Frontal cortex (tissue), 4 donors: ENCODE data around the gene LRBA. TPM values are rescaled to one million over a fixed set of nuclear protein-coding genes. Genes with fewer than 3 reads are reported as not detected.
"Not testable (repeated sequence)": the region's sequence is repeated elsewhere in the genome, so short reads cannot be mapped to it uniquely, and the experiment has no call there.

Source experiments
- DNase-seq, 2 donors: peaks; one replicate each; pipeline ENCODE4 v3.0.0; 2012; ENCODE audit warnings: low spot score in 2 of 2
- FAIRE-seq: peaks from 2 replicates; lab custom pipeline; 2012; peaks lifted over from hg19 to GRCh38; lab: Jason Lieb, UNC
- total RNA-seq: library from RNA; depleted of rRNA; stranded (reverse); fragments of >200 nt; gene quantifications from one replicate; pipeline ENCODE4 v1.2.3, GENCODE V29; 2014
- donor health status: control.
- donor health status: control.
- donor health status: control.

LRBA gene
- total RNA-seq, 1 donor from 2014 or later = 23.2 TPM

- DNase-seq (no peak), FAIRE-seq (no peak)
These were observed 591.6 kb downstream of the LRBA start for GRCh38 chr4:150423503-150423902.

GRCh38 chr4:150423074-150423473, 592.0 kb downstream of the LRBA start:
- FAIRE-seq (no peak), DNase-seq (no peak)

DNA sequence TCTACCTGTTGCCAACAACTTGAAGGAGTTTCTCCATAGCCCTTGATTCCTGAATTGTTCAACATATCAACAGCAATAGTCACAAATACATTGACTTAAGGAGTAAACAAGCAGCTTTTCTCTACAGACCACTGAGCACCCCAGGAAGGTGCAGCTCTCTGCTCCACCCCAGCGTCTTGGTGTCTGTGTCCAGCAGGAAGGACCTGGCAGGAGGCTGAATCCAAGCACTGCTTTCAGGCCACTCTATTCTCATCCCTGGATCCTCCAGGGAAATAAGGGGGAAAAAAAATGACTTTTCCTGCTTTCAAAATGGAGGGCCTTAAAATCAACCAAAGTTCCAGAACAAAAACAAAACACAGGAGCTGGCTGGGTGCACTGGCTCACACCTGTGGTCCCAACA, 593.5 kb downstream of the LRBA start:
- FAIRE-seq (no peak), DNase-seq (no peak)

- no peak for FAIRE-seq
- no peak for DNase-seq
These were observed 595.1 kb downstream of the LRBA start for GRCh38 chr4:150419939-150420338.

DNA sequence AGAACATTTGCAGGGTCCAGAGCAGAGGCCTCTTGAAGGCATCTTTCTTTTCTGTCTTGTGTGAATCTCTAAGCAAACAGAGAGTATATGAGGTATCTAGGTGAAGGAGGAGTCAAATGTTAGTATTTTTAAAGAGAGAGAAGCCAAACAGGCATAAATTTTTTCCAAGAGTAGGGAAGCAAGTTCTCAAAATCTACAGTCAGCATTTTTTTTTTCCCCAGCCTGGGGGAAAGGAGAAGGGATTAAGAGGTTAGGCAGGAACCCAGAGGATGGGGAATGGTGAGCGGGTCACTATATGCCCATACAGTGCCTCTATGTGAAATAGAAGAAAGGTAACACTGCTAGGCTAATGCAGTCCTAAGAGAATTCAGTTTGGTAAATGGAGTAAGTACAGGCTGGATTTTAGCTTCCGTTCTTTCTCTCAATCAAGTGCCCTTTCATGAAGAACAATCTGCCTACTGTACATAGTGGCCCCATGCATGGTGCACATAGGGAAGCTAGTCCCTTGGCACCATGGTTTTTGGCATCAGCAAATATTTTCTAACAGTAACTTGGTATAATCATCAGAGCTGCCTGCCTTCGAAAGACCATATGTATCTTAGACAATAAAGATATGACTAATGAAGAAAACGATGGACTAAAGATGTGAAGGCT, 596.2 kb downstream of the LRBA start:
- DNase-seq = no peak
- FAIRE-seq = no peak

- FAIRE-seq = no peak
- DNase-seq = no peak
These were observed 599.9 kb downstream of the LRBA start for GRCh38 chr4:150415213-150415612.

DNA sequence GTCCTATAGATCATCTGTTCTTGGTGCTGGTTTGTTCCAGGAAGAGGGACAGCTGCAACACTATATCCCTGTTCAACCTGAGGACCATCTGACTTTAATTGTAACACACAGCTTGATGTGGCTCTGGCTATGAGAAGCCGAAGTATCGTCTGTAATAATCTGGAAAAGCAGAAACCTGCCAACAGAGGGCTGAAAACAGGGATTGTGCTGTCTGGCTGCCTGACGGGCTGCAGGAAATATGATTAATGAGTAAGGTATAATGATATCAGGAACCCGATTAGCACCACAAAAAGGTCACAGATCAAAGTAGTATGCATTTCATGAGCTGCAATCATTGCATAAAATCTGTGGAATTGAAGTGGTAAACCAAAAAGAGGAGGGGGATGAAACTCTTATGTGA, 603.6 kb downstream of the LRBA start:
- DNase-seq (no peak), FAIRE-seq (no peak)

DNA sequence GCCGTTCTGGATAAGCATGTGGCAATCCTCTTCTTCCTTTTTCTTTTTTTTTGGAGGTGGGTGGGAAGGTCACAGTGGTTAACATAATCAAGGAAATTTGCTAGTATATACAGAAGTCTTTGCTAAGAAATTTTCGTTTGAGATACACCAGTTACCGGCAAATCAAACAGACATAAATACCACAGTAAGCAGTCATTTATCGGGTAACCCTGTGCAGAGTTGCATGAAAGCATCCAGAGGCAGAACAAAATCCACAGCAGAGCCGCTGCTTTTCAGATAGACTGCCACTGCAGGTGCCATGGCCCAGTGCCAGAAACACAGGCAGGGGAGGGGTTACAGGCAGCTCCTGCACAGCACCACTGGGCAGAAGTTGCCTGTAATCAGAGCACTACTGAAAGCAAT, 612.2 kb downstream of the LRBA start:
- no peak for FAIRE-seq
- peak in 1 of 2 donors; percentile 1 for DNase-seq

DNA sequence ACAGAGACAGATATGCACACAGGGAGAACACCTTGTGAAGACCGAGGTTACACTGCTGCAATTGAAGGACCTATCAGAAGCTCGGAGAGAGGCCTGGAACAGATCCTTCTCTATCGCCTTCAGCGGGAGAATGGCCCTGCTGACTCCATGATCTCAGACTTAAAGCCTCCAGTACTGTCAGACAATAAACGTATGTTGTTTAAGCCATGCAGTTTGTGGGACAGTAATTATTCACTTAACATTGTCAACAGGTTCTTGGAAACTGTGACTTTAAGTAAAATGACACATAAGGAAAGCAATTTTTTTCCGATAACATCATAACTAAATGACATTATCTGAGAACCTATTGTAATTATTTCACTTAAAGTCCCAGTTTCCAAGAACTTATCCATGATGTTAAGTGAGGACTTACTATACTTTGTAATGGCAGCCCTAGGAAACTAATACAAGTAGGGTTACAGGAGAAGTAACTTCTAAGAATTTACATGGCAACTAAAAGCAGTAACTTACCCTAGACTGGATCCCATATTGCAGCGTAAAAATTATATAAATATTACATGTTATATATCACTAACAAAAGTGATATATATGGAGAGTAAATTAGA, 613.9 kb downstream of the LRBA start:
- FAIRE-seq (no peak), DNase-seq (no peak)

- no peak for FAIRE-seq
- no peak for DNase-seq
These were observed 619.2 kb downstream of the LRBA start for GRCh38 chr4:150395872-150396271.

DNA sequence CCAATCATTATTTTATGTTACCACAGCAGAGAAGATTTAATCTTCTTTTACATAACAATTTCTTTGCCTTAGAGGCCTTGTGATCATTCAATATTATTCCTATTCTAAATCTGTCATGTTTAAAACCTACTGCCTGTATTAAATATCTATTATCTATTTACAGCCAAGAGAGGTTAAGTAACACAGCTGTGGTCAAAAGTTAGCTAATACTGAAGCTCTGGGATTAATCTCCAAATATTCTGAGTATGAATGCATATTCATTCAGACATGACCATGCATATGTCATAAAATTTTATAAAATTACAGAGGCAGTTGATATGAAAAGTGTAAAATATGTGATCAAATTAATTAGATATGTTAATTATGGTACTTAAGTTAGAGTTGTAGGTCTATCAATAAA, 621.0 kb downstream of the LRBA start:
- DNase-seq (no peak), FAIRE-seq (no peak)

DNA sequence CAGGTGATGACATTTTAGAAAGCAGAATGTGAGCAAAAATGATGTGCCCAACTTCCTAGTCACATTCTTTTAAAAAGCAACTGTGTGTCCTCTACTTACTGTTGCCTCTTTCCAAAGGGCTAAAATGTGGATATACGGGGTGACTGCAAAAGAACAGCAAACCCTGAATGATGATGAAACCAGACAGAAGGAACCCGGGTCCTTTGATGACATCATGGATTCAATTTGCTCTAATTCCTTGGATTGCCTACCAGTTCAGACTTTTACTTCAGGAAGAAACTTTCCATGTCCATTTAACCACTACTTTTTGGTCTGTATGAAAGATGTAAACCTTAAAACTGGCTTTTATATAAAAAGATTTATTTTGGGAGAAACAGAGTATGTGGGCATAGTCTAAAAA, 624.0 kb downstream of the LRBA start:
- no peak for FAIRE-seq
- DNase-seq = no peak

GRCh38 chr4:150390531-150390910, 624.6 kb downstream of the LRBA start:
- FAIRE-seq (no peak), DNase-seq (no peak)

- no peak for FAIRE-seq
- DNase-seq = no peak
These were observed 625.1 kb downstream of the LRBA start for GRCh38 chr4:150389896-150390530.

DNA sequence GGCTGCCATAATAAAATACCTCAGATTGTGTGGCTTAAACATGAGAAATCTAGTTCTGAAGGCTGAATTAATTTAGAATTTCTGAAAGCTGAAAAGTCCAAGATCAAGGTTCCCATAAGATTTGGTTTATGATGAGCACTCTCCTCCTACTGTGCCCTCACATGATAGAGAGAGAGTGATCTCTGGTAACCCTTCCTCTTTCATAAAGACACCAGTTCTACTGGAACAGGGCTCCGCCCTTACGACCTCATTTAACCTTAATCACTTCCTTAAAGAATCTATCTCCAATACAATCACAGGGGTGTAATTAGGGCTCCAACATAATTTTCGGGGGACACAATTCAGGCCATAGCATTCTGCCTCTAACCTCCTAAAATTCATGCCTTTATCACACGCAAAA, 627.1 kb downstream of the LRBA start:
- FAIRE-seq (no peak), DNase-seq (no peak)

DNA sequence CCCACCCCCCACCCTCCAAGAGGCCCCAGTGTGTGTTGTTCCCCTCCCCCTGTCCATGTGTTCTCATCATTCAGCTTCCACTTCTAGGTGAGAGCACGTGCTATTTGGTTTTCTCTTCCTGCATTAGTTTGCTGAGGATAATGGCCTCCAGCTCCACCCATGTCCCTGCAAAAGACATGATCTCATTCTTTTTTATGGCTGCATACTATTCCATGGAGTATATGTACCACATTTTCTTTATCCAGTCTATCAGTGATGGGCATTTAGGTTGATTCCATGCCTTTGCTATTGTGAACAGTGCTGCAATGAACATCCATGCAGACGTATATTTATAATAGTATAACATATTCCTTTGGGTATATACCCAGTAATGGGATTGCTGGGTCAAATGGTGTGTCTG, 628.7 kb downstream of the LRBA start:
- not testable (repeated sequence) for DNase-seq, FAIRE-seq

- FAIRE-seq = no peak
- no peak for DNase-seq
These were observed 629.5 kb downstream of the LRBA start for GRCh38 chr4:150385606-150386005.

DNA sequence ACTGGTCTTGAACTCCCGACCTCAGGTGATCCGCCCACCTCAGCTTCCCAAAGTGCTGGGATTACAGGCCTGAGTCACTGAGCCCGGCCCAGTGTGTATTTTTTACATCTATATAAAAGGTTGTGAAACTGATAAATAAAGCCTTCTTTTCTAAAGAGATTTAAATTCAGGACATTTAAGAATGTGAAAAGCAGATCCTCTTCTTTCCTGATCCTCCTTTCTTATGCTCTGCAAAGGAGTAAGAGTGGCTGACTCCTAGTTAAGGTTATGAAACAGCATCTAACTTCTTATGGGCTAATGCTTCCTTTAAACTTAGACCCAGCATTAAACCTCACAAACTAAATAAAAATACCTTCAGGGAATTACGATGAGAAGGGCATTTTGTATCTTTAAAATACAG, 630.8 kb downstream of the LRBA start:
- DNase-seq = no peak

GRCh38 chr4:150382028-150382427, 633.1 kb downstream of the LRBA start:
- FAIRE-seq (no peak), DNase-seq (no peak)

More for the DNA sequence above, 630.8 kb downstream of the LRBA start:
- no peak for FAIRE-seq

DNA sequence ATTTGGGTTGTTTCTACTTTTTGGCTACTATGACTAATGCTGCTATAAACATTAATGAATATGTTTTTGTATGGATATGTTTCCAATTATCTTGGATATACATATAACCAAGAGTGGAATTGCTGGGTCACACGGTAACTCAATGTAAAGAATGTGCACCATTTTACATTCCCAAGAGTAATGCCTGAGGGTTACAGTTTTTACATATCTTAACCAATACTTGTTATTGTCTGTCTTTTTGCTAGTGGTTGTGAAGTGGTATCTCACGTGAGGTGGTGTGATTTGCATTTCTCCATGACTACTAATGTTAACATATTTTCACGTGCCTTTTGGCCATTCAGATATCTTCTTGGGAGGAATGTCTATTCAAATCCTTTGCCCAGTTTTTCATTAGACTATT, 633.5 kb downstream of the LRBA start:
- DNase-seq = no peak

GRCh38 chr4:150381036-150381435, 634.0 kb downstream of the LRBA start:
- FAIRE-seq (no peak), DNase-seq (no peak)

More for the DNA sequence above, 633.5 kb downstream of the LRBA start:
- FAIRE-seq = no peak
